ENCODE measurements around the gene ALDH1A3.

DNA sequence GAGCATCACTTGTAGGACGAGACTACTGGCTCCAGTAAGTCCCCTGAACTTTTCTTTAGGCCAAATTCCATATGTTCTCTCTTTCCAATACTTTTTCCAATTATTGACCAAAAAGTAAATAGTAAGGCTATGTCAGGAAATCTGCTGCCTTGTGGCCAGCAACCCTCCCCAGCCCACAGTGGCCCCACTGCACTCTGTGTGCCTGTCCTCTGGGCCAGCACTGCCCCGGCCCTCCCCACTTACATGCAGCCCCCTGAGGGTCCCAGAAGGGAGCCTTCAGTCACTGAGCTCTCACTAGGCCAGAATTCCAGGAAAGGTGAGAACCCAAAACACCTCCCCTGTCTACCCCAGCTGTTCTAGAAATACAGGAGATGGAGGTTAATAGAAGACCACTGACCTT lies 21.3 kb upstream of the ALDH1A3 start:
- TF ChIP-seq, protein P1, sequence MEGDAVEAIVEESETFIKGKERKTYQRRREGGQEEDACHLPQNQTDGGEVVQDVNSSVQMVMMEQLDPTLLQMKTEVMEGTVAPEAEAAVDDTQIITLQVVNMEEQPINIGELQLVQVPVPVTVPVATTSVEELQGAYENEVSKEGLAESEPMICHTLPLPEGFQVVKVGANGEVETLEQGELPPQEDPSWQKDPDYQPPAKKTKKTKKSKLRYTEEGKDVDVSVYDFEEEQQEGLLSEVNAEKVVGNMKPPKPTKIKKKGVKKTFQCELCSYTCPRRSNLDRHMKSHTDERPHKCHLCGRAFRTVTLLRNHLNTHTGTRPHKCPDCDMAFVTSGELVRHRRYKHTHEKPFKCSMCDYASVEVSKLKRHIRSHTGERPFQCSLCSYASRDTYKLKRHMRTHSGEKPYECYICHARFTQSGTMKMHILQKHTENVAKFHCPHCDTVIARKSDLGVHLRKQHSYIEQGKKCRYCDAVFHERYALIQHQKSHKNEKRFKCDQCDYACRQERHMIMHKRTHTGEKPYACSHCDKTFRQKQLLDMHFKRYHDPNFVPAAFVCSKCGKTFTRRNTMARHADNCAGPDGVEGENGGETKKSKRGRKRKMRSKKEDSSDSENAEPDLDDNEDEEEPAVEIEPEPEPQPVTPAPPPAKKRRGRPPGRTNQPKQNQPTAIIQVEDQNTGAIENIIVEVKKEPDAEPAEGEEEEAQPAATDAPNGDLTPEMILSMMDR (conservative IDR thresholded peaks at IDR 0.05; ENCODE audit: low read depth, low read length): no peak
- TF ChIP-seq EZH2 (IDR thresholded peaks at IDR 0.05; ENCODE audit: low read length, unreplicated experiment): no peak

Data from PC-3 (cell line).